Measurements from ENCODE around the gene ASIC1.
"Not testable (repeated sequence)": the region's sequence is repeated elsewhere in the genome, so short reads cannot be mapped to it uniquely, and the experiment has no call there.

The ASIC1 gene

GRCh38 chr12:50025187-50026059 is 32.0 kb upstream of the ASIC1 start, which contains the start of gene RACGAP1:
Gene RACGAP1 (minus strand): TSS chr12:50025494. CDS start chr12:50016715, 8,779 bp downstream.
- in situ Hi-C loops (cut with MboI; ENCODE audit: low sequenced_read_pairs) = no loop called here
- DNase-seq (ENCODE audit: low spot score in 2 of 2) = peak; percentile 96 to 98
- Histone ChIP-seq H3K4me1 (peaks cover 28% of the 10 kb centered on the region), H3K27me3 (ENCODE audit: low read depth) (no peaks in the 10 kb centered on the region), H3K9me3 (no peaks in the 10 kb centered on the region), H3K36me3 (replicated peaks) (peaks cover 10% of the 10 kb centered on the region; the same call in 1 of the 2 replicates), H3K4me3 (peak within 1 kb of the TSS; percentile 92)

DNA sequence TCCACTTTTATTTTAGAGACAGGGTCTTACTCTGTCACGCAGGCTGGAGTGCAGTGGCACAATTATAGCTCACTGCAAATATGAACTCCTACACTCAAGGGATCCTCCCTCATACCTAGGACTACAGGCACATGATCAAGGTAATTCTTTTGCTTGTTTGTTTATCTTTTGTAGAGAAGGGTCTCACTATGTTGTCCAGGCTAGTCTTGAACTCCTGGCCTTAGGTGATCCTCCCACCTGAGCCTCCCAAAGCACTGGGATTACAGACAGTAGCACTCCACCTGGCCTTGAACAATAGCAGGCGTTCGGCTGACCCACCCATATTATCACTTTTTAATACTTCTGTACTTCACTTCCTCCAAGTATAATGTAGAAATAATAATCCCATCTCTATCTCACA is 30.7 kb upstream of the ASIC1 start:
- Histone ChIP-seq H3K27me3 (ENCODE audit: low read depth) (no peaks in the 10 kb centered on the region), H3K36me3 (replicated peaks) (peaks cover 6% of the 10 kb centered on the region; the same call in 1 of the 2 replicates), H3K4me3 (no peak overlapping the region), H3K9me3 (no peaks in the 10 kb centered on the region), H3K4me1 (peaks cover 21% of the 10 kb centered on the region)
- in situ Hi-C loops (cut with MboI; ENCODE audit: low sequenced_read_pairs) = no loop called here
- DNase-seq (ENCODE audit: low spot score in 2 of 2) = no peak

- H3K36me3 ChIP-seq (replicated peaks); H3K9me3 ChIP-seq; DNase-seq (ENCODE audit: low spot score in 2 of 2); in situ Hi-C loops (cut with MboI; ENCODE audit: low sequenced_read_pairs); H3K27me3 ChIP-seq (ENCODE audit: low read depth); H3K4me3 ChIP-seq: not testable (repeated sequence)
- peaks cover 12% of the 10 kb centered on the region for H3K4me1 ChIP-seq
Observed at GRCh38 chr12:50030449-50030848, 26.9 kb upstream of the ASIC1 start.

GRCh38 chr12:50032515-50032853 is 24.9 kb upstream of the ASIC1 start:
- H3K4me1 ChIP-seq = no peaks in the 10 kb centered on the region
- H3K36me3 ChIP-seq (replicated peaks) = no peaks in the 10 kb centered on the region
- in situ Hi-C loops (cut with MboI; ENCODE audit: low sequenced_read_pairs) = no loop called here
- no peak for DNase-seq (ENCODE audit: low spot score in 2 of 2)
- no peaks in the 10 kb centered on the region for H3K27me3 ChIP-seq (ENCODE audit: low read depth)
- no peaks in the 10 kb centered on the region for H3K9me3 ChIP-seq
- H3K4me3 ChIP-seq = no peak overlapping the region

GRCh38 chr12:50032854-50033581 is 24.4 kb upstream of the ASIC1 start:
- H3K9me3 ChIP-seq = no peaks in the 10 kb centered on the region
- H3K36me3 ChIP-seq (replicated peaks) = no peaks in the 10 kb centered on the region
- DNase-seq (ENCODE audit: low spot score in 2 of 2) = no peak
- H3K4me1 ChIP-seq = no peaks in the 10 kb centered on the region
- in situ Hi-C loops (cut with MboI; ENCODE audit: low sequenced_read_pairs) = no loop called here
- no peak overlapping the region for H3K4me3 ChIP-seq
- no peaks in the 10 kb centered on the region for H3K27me3 ChIP-seq (ENCODE audit: low read depth)

- no peak for DNase-seq (ENCODE audit: low spot score in 2 of 2)
- H3K4me1 ChIP-seq = no peaks in the 10 kb centered on the region
- in situ Hi-C loops (cut with MboI; ENCODE audit: low sequenced_read_pairs) = no loop called here
- no peaks in the 10 kb centered on the region for H3K9me3 ChIP-seq
- no peaks in the 10 kb centered on the region for H3K36me3 ChIP-seq (replicated peaks)
- no peak overlapping the region for H3K4me3 ChIP-seq
- H3K27me3 ChIP-seq (ENCODE audit: low read depth) = no peaks in the 10 kb centered on the region
Observed at GRCh38 chr12:50038336-50038735, 19.1 kb upstream of the ASIC1 start.

GRCh38 chr12:50039151-50039835 is 18.1 kb upstream of the ASIC1 start:
- H3K4me3 ChIP-seq = no peak overlapping the region
- no peaks in the 10 kb centered on the region for H3K9me3 ChIP-seq
- no peaks in the 10 kb centered on the region for H3K4me1 ChIP-seq
- in situ Hi-C loops (cut with MboI; ENCODE audit: low sequenced_read_pairs) = no loop called here
- DNase-seq (ENCODE audit: low spot score in 2 of 2) = peak; percentile 64 to 95
- H3K27me3 ChIP-seq (ENCODE audit: low read depth) = no peaks in the 10 kb centered on the region
- no peaks in the 10 kb centered on the region for H3K36me3 ChIP-seq (replicated peaks)

DNA sequence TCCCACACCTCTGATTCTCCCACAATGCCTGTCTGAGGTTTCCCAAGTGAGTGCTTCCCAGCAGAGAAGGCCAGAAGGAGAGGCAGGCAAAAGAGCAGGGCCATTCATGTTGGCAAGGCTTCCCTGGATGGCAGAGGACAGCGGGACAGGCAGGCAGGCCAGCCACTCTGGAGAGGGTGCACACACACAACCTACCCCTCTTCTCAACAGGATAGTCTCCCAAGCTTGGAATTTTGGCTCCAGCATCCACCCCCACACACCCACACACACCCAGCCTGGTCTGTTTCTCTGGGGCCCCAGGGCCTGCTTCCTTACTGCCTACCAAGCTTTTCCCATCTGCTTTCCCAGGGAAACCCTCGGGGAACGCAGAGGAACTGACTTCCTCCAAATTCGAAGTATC is 16.7 kb upstream of the ASIC1 start:
- Histone ChIP-seq H3K27me3 (ENCODE audit: low read depth) (no peaks in the 10 kb centered on the region), H3K4me1 (no peaks in the 10 kb centered on the region), H3K36me3 (replicated peaks) (no peaks in the 10 kb centered on the region), H3K9me3 (no peaks in the 10 kb centered on the region), H3K4me3 (no peak overlapping the region)
- DNase-seq (ENCODE audit: low spot score in 2 of 2) = no peak
- in situ Hi-C loops (cut with MboI; ENCODE audit: low sequenced_read_pairs) = no loop called here

DNA sequence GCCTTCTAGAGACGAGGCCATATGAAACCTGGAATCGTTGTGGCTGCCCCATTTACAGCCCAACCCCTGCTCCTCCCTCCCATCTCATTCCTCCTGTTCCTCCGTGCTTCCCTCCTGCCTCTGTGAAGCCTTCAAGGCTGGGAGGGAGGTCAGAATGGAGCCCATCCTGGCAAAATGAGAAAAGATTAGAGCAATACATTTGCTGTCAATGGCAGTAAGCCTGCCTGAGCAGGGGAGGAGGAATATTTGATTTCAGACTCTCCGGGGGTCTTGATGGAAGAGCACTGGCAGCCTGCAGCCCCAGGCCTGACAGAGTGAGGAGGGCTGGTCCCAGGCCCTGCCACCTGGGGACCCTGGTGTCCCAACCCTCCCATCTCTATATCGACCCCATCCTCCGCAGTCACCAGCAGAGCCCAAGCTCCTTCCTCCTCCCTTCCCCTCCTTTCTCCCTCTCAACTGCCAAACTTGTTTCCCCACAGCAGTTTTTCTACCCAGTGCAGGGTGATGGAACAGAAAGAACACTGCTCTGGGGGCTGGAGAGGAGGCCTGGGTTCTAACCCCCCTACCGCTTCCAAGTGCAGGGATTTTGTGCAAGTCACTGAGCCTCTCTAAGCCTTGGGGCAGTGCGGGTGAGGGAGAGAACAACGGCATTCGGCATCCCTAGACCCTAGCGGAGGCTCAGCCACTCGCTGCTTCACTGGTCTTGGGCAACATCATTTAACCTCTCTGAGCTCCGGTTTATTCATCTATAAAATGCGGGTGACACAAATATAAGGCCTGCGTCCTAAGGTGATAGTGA is 16.1 kb upstream of the ASIC1 start:
- no peaks in the 10 kb centered on the region for H3K36me3 ChIP-seq (replicated peaks)
- no peaks in the 10 kb centered on the region for H3K9me3 ChIP-seq
- in situ Hi-C loops (cut with MboI; ENCODE audit: low sequenced_read_pairs) = no loop called here
- no peak for DNase-seq (ENCODE audit: low spot score in 2 of 2)
- H3K4me3 ChIP-seq = no peak overlapping the region
- H3K27me3 ChIP-seq (ENCODE audit: low read depth) = no peaks in the 10 kb centered on the region
- no peaks in the 10 kb centered on the region for H3K4me1 ChIP-seq

DNA sequence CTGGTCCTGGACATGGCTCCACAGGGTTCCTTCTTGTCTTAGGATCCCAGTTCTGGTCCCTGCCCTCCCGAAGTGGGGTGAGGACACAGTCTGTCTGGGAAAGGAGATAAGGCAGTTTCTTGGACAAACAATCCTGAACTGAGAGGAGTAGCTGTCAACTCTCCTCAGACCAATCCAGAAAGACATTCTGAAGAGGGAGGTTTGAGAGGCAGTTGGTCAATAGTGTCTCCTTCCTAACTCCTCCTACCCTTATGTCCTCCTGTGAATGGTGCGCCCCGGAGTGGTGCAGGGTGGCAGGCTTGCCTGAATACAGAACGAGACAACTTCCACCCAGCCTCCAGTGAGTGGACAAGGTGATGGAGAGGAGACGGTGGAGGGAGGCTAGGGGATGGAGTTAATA is 15.4 kb upstream of the ASIC1 start:
- Histone ChIP-seq H3K36me3 (replicated peaks) (no peaks in the 10 kb centered on the region), H3K27me3 (ENCODE audit: low read depth) (no peaks in the 10 kb centered on the region), H3K9me3 (no peaks in the 10 kb centered on the region), H3K4me3 (no peak overlapping the region), H3K4me1 (no peaks in the 10 kb centered on the region)
- in situ Hi-C loops (cut with MboI; ENCODE audit: low sequenced_read_pairs) = no loop called here
- DNase-seq (ENCODE audit: low spot score in 2 of 2) = no peak

GRCh38 chr12:50042693-50043092 is 14.7 kb upstream of the ASIC1 start:
- Histone ChIP-seq H3K27me3 (ENCODE audit: low read depth) (no peaks in the 10 kb centered on the region), H3K4me1 (no peaks in the 10 kb centered on the region), H3K36me3 (replicated peaks) (no peaks in the 10 kb centered on the region), H3K9me3 (no peaks in the 10 kb centered on the region), H3K4me3 (no peak overlapping the region)
- in situ Hi-C loops (cut with MboI; ENCODE audit: low sequenced_read_pairs) = no loop called here
- DNase-seq (ENCODE audit: low spot score in 2 of 2) = no peak

DNA sequence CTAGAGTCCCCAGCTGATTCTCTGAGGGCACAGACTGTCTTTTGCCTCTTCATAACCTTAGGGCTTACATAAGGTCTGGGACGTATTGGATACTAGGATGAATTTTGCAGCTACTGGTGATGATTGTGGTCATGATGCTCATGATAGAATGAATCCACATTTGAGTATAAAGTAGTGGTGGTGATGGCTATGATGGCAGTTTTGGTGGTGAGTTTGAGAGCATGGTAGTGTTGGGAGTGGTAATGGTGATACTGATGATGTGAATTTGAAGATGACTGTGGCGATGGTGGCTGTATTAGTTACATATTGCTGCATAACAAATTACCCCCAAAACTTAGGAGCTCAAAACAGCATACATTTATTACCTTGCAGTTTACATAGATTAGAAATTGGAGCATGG is 14.1 kb upstream of the ASIC1 start:
- H3K9me3 ChIP-seq = no peaks in the 10 kb centered on the region
- no peaks in the 10 kb centered on the region for H3K4me1 ChIP-seq
- no peaks in the 10 kb centered on the region for H3K27me3 ChIP-seq (ENCODE audit: low read depth)
- no peaks in the 10 kb centered on the region for H3K36me3 ChIP-seq (replicated peaks)
- H3K4me3 ChIP-seq = no peak overlapping the region
- DNase-seq (ENCODE audit: low spot score in 2 of 2) = no peak
- in situ Hi-C loops (cut with MboI; ENCODE audit: low sequenced_read_pairs) = no loop called here

DNA sequence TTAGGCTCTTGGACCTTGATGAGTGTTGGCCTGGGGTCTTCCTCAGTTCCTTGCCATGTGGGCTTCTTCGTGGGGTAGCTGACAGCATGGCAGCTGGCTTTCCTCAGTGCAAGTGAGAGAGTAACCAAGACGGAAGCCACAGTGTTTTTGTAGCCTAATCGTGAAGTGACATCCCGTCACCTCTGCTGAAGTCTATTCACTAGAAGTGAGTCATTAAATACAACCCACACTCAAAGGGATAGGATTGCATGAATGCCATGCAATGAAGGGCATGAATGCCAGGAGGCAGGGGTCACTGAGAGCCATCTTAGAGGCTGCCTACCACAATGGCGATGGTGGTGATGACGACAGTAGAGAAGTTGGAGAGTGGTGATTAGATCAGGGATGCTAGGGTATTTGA is 13.5 kb upstream of the ASIC1 start:
- no peaks in the 10 kb centered on the region for H3K36me3 ChIP-seq (replicated peaks)
- no peaks in the 10 kb centered on the region for H3K4me1 ChIP-seq
- in situ Hi-C loops (cut with MboI; ENCODE audit: low sequenced_read_pairs) = no loop called here
- peak in 1 of 2 experiments; percentile 2 for DNase-seq (ENCODE audit: low spot score in 2 of 2)
- H3K27me3 ChIP-seq (ENCODE audit: low read depth) = no peaks in the 10 kb centered on the region
- no peaks in the 10 kb centered on the region for H3K9me3 ChIP-seq
- H3K4me3 ChIP-seq = no peak overlapping the region

Measured in HAP-1 (cell line).